ENCODE results near the gene NOC3L. TPM values are rescaled to one million over a fixed set of nuclear protein-coding genes. Genes with fewer than 3 reads are reported as not detected.

Gene NOC3L
- total RNA-seq, 4 donors from 2014 or later, result 11.3 to 24.8 (median 18.5) TPM

GRCh38 chr10:94361171-94361794 lies 1.5 kb downstream of the NOC3L start:
- WGBS, 2 donors, result 42 to 49% methylated on average over 4 of the region's 4 CpGs
- TF ChIP-seq CTCF (IDR thresholded peaks at IDR 0.05) (no peak), POLR2A (IDR thresholded peaks at IDR 0.05) (no peak)
- H3K27me3 ChIP-seq, result no peaks in the 10 kb centered on the region
- no peak for DNase-seq
- no peaks in the 10 kb centered on the region for H3K9me3 ChIP-seq
- peak overlapping the region in 1 of 4 donors; percentile 63 for H3K27ac ChIP-seq
- H3K4me1 ChIP-seq, result peaks cover 3 to 26% (median 19%) of the 10 kb centered on the region in 3 donors
- H3K4me3 ChIP-seq, result peak overlapping the region in 3 of 4 donors; percentile 8 to 94 (median 64)
- peaks cover 0 to 44% (median 7%) of the 10 kb centered on the region in 3 donors for H3K36me3 ChIP-seq
- intact Hi-C loops (cut with DNase I), result loop anchor here (10.0 kb wide), 1 partner anchor 84 kb away; no protein-coding TSS in a partner anchor

DNA sequence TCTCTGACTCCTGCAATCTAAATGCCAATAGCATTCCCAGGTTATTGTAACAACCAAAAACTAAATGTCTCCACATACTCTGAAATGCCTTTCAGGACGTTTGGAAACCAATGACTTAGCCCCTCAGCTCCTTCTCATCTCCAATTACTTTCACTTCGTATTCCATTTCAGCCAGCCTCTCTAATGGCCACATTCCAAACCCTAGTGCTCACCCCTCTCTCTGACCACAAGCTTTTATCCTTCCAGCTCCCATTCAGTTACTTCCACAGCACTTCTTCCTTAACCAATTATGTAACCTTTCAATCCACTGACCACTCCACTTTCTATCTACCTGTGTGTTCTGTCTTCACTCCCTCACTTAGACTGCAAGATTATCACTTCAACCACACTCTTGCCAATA lies 4.3 kb downstream of the NOC3L start:
- H3K4me3 ChIP-seq, result no peak overlapping the region
- intact Hi-C loops (cut with DNase I), result no loop called here
- TF ChIP-seq POLR2A (IDR thresholded peaks at IDR 0.05) (no peak), CTCF (IDR thresholded peaks at IDR 0.05) (no peak)
- H3K9me3 ChIP-seq, result no peaks in the 10 kb centered on the region
- 50 to 69% methylated on average over 2 of the region's 2 CpGs for WGBS, 2 donors
- H3K27ac ChIP-seq, result no peak overlapping the region
- no peaks in the 10 kb centered on the region for H3K27me3 ChIP-seq
- no peak for DNase-seq
- H3K36me3 ChIP-seq, result peaks cover 0 to 72% (median 7%) of the 10 kb centered on the region in 3 donors
- peaks cover 3 to 25% (median 18%) of the 10 kb centered on the region in 3 donors for H3K4me1 ChIP-seq

GRCh38 chr10:94357193-94357592 lies 5.5 kb downstream of the NOC3L start:
- Histone ChIP-seq H3K4me1 (peaks cover 3 to 19% (median 14%) of the 10 kb centered on the region in 3 donors), H3K27me3 (no peaks in the 10 kb centered on the region), H3K36me3 (peaks cover 3 to 85% (median 7%) of the 10 kb centered on the region in 3 donors), H3K27ac (no peak overlapping the region), H3K9me3 (no peaks in the 10 kb centered on the region), H3K4me3 (no peak overlapping the region)
- TF ChIP-seq CTCF (IDR thresholded peaks at IDR 0.05) (no peak), POLR2A (IDR thresholded peaks at IDR 0.05) (no peak)
- intact Hi-C loops (cut with DNase I), result no loop called here
- no peak for DNase-seq
- WGBS, 2 donors, result 81 to 92% methylated on average over 3 of the region's 3 CpGs

DNA sequence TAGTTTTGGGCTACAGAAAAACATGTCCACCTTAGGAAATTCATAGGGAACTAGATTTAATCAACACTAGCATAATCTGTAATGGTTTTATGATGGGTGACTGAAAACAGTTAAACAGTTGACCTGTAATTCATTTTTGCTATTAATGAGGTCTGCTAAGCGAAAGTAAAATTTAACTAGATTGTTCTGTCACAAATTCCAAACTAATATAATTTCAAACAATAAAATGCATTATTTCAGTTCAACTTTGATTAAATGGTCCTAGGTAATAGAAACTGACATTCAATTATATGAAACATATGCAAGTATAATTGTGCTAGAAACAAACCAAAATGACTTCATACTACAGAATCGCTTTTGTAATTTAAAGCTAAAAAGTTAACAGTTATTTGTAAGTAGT lies 6.9 kb downstream of the NOC3L start:
- no peaks in the 10 kb centered on the region for H3K27me3 ChIP-seq
- TF ChIP-seq POLR2A (IDR thresholded peaks at IDR 0.05) (no peak), CTCF (IDR thresholded peaks at IDR 0.05) (no peak)
- H3K4me3 ChIP-seq, result no peak overlapping the region
- no peak for DNase-seq
- 94 to 98% methylated on average over 2 of the region's 2 CpGs for WGBS, 2 donors
- no peaks in the 10 kb centered on the region for H3K9me3 ChIP-seq
- H3K4me1 ChIP-seq, result peaks cover 0 to 5% (median 3%) of the 10 kb centered on the region in 3 donors
- intact Hi-C loops (cut with DNase I), result no loop called here
- H3K27ac ChIP-seq, result no peak overlapping the region
- H3K36me3 ChIP-seq, result peaks cover 7 to 98% (median 8%) of the 10 kb centered on the region in 3 donors

DNA sequence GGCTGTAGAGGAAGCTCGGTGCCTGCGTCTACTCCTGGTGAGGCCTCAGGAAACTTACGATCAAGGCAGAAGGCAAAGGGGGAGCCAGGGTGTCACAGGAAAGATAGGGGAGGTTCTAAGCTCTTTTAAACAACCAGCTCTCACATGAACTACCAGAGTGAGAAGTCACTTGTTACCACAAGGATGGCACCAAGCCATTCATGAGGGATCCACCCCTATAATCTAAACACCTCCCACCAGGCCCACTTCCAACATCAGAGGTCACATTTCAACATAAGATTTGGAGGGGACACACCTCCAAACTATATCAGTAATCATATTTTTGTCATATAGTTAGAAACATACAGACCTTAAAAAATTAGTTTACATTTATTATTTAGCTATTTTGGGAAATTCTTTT lies 9.4 kb downstream of the NOC3L start:
- H3K4me3 ChIP-seq, result no peak overlapping the region
- no peaks in the 10 kb centered on the region for H3K27me3 ChIP-seq
- H3K27ac ChIP-seq, result no peak overlapping the region
- WGBS, 2 donors, result 79 to 95% methylated on average over 3 of the region's 3 CpGs
- peaks cover 7 to 98% (median 8%) of the 10 kb centered on the region in 3 donors for H3K36me3 ChIP-seq
- H3K4me1 ChIP-seq, result no peaks in the 10 kb centered on the region
- intact Hi-C loops (cut with DNase I), result no loop called here
- DNase-seq, result no peak
- TF ChIP-seq CTCF (IDR thresholded peaks at IDR 0.05) (no peak), POLR2A (IDR thresholded peaks at IDR 0.05) (no peak)
- H3K9me3 ChIP-seq, result no peaks in the 10 kb centered on the region
